ENCODE data around the gene HGF.

DNA sequence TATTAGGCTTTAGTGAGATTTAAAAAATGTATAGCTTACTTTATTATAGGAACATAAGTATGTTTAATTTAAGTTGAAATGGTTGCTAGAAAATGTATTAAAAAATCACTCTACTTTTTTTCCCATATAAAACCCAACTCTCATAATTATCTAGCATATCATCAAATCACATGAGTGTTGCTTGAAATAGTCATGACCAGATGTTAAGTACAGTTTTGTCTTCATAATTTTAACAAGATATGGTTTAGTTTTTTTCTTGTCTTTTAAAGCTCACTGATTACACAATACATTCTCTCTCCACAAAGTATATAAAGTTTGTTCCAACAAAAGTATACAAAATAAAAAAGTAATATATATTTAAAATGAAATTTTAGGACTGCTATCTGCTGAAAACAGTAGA is 82.8 kb downstream of the HGF start:
- no peak for TF ChIP-seq POLR2A (IDR thresholded peaks at IDR 0.05)
- TF ChIP-seq, protein P1, sequence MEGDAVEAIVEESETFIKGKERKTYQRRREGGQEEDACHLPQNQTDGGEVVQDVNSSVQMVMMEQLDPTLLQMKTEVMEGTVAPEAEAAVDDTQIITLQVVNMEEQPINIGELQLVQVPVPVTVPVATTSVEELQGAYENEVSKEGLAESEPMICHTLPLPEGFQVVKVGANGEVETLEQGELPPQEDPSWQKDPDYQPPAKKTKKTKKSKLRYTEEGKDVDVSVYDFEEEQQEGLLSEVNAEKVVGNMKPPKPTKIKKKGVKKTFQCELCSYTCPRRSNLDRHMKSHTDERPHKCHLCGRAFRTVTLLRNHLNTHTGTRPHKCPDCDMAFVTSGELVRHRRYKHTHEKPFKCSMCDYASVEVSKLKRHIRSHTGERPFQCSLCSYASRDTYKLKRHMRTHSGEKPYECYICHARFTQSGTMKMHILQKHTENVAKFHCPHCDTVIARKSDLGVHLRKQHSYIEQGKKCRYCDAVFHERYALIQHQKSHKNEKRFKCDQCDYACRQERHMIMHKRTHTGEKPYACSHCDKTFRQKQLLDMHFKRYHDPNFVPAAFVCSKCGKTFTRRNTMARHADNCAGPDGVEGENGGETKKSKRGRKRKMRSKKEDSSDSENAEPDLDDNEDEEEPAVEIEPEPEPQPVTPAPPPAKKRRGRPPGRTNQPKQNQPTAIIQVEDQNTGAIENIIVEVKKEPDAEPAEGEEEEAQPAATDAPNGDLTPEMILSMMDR (IDR thresholded peaks at IDR 0.05), result no peak
